GM19025 (cell line): ENCODE measurements around the gene CELA3A.
A peak's percentile ranks its signal among the peaks of the same experiment; 100 is the strongest.

ENCODE experiments used
- ATAC-seq: cut with Tn5 transposase; IDR thresholded peaks from one replicate; pipeline ENCODE4 v1.9.1; 2021; ENCODE audit warnings: mild to moderate bottlenecking, low read depth, moderate library complexity; ENCODE audit not compliant: unreplicated experiment

Gene CELA3A

GRCh38 chr1:22045604-22046228 is 44.3 kb downstream of the CELA3A start:
- no peak for ATAC-seq

- ATAC-seq = no peak
These were observed 47.1 kb downstream of the CELA3A start for GRCh38 chr1:22048351-22049192.

GRCh38 chr1:22050330-22050729 is 48.9 kb downstream of the CELA3A start:
- no peak for ATAC-seq

- no peak for ATAC-seq
These were observed 50.2 kb downstream of the CELA3A start for GRCh38 chr1:22051607-22052114.

- peak; percentile 78 for ATAC-seq
These were observed 50.9 kb downstream of the CELA3A start, which contains the start of gene CDC42 for GRCh38 chr1:22052115-22053016. CDC42 (plus strand) TSS chr1:22052709; CDS start chr1:22078479, 25,770 bp downstream.

- ATAC-seq = peak; percentile 36
These were observed 51.8 kb downstream of the CELA3A start for GRCh38 chr1:22053017-22053860.

GRCh38 chr1:22053861-22054770 is 52.7 kb downstream of the CELA3A start:
- ATAC-seq = no peak

- ATAC-seq = no peak
These were observed 54.0 kb downstream of the CELA3A start for GRCh38 chr1:22055463-22055862.

GRCh38 chr1:22056043-22056442 is 54.6 kb downstream of the CELA3A start:
- ATAC-seq = no peak

- no peak for ATAC-seq
These were observed 55.5 kb downstream of the CELA3A start for GRCh38 chr1:22056936-22057335.

GRCh38 chr1:22057861-22058260 is 56.4 kb downstream of the CELA3A start:
- no peak for ATAC-seq
